GM12878 (cell line): ENCODE measurements around the gene SLC38A9. TPM values are rescaled to one million over a fixed set of nuclear protein-coding genes. Genes with fewer than 3 reads are reported as not detected.

Experiments used
- ZNF217 ChIP-seq: fragments of 450-650 bp; IDR thresholded peaks from 2 replicates; pipeline ENCODE4 v1.6.1; 2017; ENCODE audit warnings: antibody characterized with exemption, mild to moderate bottlenecking
- polyA plus RNA-seq, 11 experiments: library from polyadenylated mRNA; depleted of rRNA in 4 of 11; unstranded in 6 of 11; stranded (reverse) in 5 of 11; fragments of >200 nt; fragmentation: Nextera tagmentation in 4 of 11; fragmentation: Illumina TruSeq in 1 of 11; extraction: Ambion mirVana in 4 of 11; extraction: Trizol in 1 of 11; gene quantifications; 1 replicate in 1 of 11; 2 replicates in 10 of 11; pipeline versions ENCODE4 v1.2.1 to v1.2.3, GENCODE V29; 2011 to 2016; ENCODE audit warnings: inconsistent platforms in 2 of 11, missing spikeins in 2 of 11, low read depth in 1 of 11
- total RNA-seq, 4 experiments: library from RNA; depleted of rRNA in 3 of 4; stranded (reverse); fragments of >200 nt in 3 of 4; fragmentation: Illumina TruSeq in 1 of 4; extraction: Trizol in 1 of 4; gene quantifications; 2 replicates each; pipeline versions ENCODE4 v1.2.1 to v1.2.3, GENCODE V29; 2013 to 2021
- TF ChIP-seq, protein P1 (sequence below): fragments of 450-650 bp; formaldehyde crosslinking; IDR thresholded peaks from 2 replicates; pipeline ENCODE4 v1.5.0; 2022; ENCODE audit warnings: mild to moderate bottlenecking, missing genetic modification characterization
- TF ChIP-seq, protein P2 (sequence below): fragments of 450-650 bp; IDR thresholded peaks from 2 replicates; pipeline ENCODE4 v1.6.1; 2018; ENCODE audit warnings: borderline replicate concordance, mild to moderate bottlenecking; ENCODE audit not compliant: partially characterized antibody
- TF ChIP-seq, protein P3 (sequence below): fragments of 450-650 bp; IDR thresholded peaks from 2 replicates; pipeline ENCODE4 v1.6.1; 2016; ENCODE audit warnings: mild to moderate bottlenecking, moderate library complexity, borderline replicate concordance
- TF ChIP-seq, protein P4 (sequence below), 3 experiments: IDR thresholded peaks in 2 of 3; conservative IDR thresholded peaks in 1 of 3; 2 replicates each; pipeline ENCODE4 v1.5.1; 2011; ENCODE audit warnings: low read depth in 3 of 3, low read length in 3 of 3, mild to moderate bottlenecking in 3 of 3, control low read depth in 2 of 3, moderate library complexity in 2 of 3, inconsistent platforms in 1 of 3, mixed read lengths in 1 of 3; ENCODE audit not compliant: control insufficient read depth in 2 of 3, insufficient read depth in 1 of 3; ENCODE audit errors: extremely low read depth in 1 of 3

SLC38A9 gene
- total and polyA plus RNA-seq, 10 of the 15 experiments (the other 5 are each of a cell fraction or from before 2014, with no cell fraction given) = 8.5 to 35.1 (median 23.0) TPM

DNA sequence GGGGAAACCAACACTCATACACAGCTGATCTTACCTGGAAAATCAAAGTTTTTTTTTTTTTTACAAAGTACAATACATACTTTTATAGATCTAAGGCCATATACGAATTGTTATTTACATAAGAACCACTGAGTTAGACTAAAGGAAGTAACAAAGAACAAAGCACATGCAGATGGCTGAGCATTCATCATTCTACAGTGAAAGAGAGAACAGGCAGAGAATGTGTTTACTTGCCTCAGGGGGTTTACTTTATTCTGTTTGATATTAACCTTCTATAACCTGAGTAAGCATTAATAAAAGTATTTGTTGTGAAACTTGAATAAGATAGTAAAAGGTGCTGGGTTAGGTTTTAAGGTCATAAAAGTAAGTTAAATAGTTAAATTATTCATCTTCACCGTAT lies 54.7 kb downstream of the SLC38A9 start (continued):
- TF ChIP-seq, protein P1, sequence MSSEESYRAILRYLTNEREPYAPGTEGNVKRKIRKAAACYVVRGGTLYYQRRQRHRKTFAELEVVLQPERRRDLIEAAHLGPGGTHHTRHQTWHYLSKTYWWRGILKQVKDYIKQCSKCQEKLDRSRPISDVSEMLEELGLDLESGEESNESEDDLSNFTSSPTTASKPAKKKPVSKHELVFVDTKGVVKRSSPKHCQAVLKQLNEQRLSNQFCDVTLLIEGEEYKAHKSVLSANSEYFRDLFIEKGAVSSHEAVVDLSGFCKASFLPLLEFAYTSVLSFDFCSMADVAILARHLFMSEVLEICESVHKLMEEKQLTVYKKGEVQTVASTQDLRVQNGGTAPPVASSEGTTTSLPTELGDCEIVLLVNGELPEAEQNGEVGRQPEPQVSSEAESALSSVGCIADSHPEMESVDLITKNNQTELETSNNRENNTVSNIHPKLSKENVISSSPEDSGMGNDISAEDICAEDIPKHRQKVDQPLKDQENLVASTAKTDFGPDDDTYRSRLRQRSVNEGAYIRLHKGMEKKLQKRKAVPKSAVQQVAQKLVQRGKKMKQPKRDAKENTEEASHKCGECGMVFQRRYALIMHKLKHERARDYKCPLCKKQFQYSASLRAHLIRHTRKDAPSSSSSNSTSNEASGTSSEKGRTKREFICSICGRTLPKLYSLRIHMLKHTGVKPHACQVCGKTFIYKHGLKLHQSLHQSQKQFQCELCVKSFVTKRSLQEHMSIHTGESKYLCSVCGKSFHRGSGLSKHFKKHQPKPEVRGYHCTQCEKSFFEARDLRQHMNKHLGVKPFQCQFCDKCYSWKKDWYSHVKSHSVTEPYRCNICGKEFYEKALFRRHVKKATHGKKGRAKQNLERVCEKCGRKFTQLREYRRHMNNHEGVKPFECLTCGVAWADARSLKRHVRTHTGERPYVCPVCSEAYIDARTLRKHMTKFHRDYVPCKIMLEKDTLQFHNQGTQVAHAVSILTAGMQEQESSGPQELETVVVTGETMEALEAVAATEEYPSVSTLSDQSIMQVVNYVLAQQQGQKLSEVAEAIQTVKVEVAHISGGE (CRISPR knock-in tag) = no peak
- no peak for TF ChIP-seq ZNF217
- TF ChIP-seq, protein P2, sequence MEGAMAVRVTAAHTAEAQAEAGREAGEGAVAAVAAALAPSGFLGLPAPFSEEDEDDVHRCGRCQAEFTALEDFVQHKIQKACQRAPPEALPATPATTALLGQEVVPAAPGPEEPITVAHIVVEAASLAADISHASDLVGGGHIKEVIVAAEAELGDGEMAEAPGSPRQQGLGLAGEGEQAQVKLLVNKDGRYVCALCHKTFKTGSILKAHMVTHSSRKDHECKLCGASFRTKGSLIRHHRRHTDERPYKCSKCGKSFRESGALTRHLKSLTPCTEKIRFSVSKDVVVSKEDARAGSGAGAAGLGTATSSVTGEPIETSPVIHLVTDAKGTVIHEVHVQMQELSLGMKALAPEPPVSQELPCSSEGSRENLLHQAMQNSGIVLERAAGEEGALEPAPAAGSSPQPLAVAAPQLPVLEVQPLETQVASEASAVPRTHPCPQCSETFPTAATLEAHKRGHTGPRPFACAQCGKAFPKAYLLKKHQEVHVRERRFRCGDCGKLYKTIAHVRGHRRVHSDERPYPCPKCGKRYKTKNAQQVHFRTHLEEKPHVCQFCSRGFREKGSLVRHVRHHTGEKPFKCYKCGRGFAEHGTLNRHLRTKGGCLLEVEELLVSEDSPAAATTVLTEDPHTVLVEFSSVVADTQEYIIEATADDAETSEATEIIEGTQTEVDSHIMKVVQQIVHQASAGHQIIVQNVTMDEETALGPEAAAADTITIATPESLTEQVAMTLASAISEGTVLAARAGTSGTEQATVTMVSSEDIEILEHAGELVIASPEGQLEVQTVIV = no peak
- TF ChIP-seq, protein P3, sequence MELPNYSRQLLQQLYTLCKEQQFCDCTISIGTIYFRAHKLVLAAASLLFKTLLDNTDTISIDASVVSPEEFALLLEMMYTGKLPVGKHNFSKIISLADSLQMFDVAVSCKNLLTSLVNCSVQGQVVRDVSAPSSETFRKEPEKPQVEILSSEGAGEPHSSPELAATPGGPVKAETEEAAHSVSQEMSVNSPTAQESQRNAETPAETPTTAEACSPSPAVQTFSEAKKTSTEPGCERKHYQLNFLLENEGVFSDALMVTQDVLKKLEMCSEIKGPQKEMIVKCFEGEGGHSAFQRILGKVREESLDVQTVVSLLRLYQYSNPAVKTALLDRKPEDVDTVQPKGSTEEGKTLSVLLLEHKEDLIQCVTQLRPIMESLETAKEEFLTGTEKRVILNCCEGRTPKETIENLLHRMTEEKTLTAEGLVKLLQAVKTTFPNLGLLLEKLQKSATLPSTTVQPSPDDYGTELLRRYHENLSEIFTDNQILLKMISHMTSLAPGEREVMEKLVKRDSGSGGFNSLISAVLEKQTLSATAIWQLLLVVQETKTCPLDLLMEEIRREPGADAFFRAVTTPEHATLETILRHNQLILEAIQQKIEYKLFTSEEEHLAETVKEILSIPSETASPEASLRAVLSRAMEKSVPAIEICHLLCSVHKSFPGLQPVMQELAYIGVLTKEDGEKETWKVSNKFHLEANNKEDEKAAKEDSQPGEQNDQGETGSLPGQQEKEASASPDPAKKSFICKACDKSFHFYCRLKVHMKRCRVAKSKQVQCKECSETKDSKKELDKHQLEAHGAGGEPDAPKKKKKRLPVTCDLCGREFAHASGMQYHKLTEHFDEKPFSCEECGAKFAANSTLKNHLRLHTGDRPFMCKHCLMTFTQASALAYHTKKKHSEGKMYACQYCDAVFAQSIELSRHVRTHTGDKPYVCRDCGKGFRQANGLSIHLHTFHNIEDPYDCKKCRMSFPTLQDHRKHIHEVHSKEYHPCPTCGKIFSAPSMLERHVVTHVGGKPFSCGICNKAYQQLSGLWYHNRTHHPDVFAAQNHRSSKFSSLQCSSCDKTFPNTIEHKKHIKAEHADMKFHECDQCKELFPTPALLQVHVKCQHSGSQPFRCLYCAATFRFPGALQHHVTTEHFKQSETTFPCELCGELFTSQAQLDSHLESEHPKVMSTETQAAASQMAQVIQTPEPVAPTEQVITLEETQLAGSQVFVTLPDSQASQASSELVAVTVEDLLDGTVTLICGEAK = no peak
- TF ChIP-seq, protein P4, sequence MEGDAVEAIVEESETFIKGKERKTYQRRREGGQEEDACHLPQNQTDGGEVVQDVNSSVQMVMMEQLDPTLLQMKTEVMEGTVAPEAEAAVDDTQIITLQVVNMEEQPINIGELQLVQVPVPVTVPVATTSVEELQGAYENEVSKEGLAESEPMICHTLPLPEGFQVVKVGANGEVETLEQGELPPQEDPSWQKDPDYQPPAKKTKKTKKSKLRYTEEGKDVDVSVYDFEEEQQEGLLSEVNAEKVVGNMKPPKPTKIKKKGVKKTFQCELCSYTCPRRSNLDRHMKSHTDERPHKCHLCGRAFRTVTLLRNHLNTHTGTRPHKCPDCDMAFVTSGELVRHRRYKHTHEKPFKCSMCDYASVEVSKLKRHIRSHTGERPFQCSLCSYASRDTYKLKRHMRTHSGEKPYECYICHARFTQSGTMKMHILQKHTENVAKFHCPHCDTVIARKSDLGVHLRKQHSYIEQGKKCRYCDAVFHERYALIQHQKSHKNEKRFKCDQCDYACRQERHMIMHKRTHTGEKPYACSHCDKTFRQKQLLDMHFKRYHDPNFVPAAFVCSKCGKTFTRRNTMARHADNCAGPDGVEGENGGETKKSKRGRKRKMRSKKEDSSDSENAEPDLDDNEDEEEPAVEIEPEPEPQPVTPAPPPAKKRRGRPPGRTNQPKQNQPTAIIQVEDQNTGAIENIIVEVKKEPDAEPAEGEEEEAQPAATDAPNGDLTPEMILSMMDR (IDR thresholded peaks at IDR 0.05 in 2 of 3, conservative IDR thresholded peaks at IDR 0.05 in 1 of 3; ENCODE audit: control insufficient read depth in 2 of 3, extremely low read depth in 1 of 3, insufficient read depth in 1 of 3, low read depth in 3 of 3, low read length in 3 of 3) = no peak
